ENCODE data around the gene PAFAH1B1.

- TF ChIP-seq, protein P1, sequence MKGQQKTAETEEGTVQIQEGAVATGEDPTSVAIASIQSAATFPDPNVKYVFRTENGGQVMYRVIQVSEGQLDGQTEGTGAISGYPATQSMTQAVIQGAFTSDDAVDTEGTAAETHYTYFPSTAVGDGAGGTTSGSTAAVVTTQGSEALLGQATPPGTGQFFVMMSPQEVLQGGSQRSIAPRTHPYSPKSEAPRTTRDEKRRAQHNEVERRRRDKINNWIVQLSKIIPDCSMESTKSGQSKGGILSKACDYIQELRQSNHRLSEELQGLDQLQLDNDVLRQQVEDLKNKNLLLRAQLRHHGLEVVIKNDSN (IDR thresholded peaks at IDR 0.05), result no peak
- no peak for TF ChIP-seq CREB1 (IDR thresholded peaks at IDR 0.05; ENCODE audit: low read depth)
- no peak for TF ChIP-seq EGR1 (IDR thresholded peaks at IDR 0.05)
- no peak for TF ChIP-seq NFIC (IDR thresholded peaks at IDR 0.05)
- no peak for TF ChIP-seq EP300 (IDR thresholded peaks at IDR 0.05; ENCODE audit: borderline replicate concordance)
- no peak for TF ChIP-seq CEBPB (IDR thresholded peaks at IDR 0.05)
- TF ChIP-seq TCF12 (IDR thresholded peaks at IDR 0.05; ENCODE audit: low read depth), result no peak
Measured at GRCh38 chr17:2723505-2723996, 130.1 kb downstream of the PAFAH1B1 start.

Measured in Ishikawa (cell line).